Activated CD4-positive, alpha-beta T cell treated with anti-CD3 and anti-CD28 coated beads, Interleukin-2, amount 50 U/mL, for 16 hours (primary cell): ENCODE measurements around the gene ANKRD50.
A peak's percentile ranks its signal among the peaks of the same experiment; 100 is the strongest.

Experiments
- DNase-seq: peaks from one replicate; pipeline ENCODE4 v3.0.0-alpha.2; 2020

ANKRD50 gene

GRCh38 chr4:124633285-124633941 is 79.1 kb downstream of the ANKRD50 start:
- DNase-seq = no peak

- DNase-seq = no peak
Observed at GRCh38 chr4:124632439-124632838, 80.1 kb downstream of the ANKRD50 start.

GRCh38 chr4:124631760-124632159 is 80.8 kb downstream of the ANKRD50 start:
- DNase-seq = peak; percentile 23

GRCh38 chr4:124629681-124630080 is 82.9 kb downstream of the ANKRD50 start:
- DNase-seq = no peak
